HK-2 (cell line): ENCODE data around the gene ABCA7.

Source experiments
- DNase-seq: peaks from one replicate; pipeline ENCODE4 v3.0.0-alpha.2; 2018; ENCODE audit not compliant: unreplicated experiment

The ABCA7 gene

GRCh38 chr19:1055886-1056620 lies 16.1 kb downstream of the ABCA7 start:
- no peak for DNase-seq

- peak; percentile 47 for DNase-seq
These were observed 17.4 kb downstream of the ABCA7 start for GRCh38 chr19:1057176-1057855.

- no peak for DNase-seq
These were observed 18.2 kb downstream of the ABCA7 start for GRCh38 chr19:1058112-1058511.

GRCh38 chr19:1060689-1061088 lies 20.8 kb downstream of the ABCA7 start:
- no peak for DNase-seq

GRCh38 chr19:1061987-1062386 lies 22.1 kb downstream of the ABCA7 start:
- no peak for DNase-seq

- DNase-seq: no peak
These were observed 22.6 kb downstream of the ABCA7 start for GRCh38 chr19:1062387-1063029.

- DNase-seq: no peak
These were observed 23.4 kb downstream of the ABCA7 start for GRCh38 chr19:1063030-1063908.

GRCh38 chr19:1063909-1064660 lies 24.2 kb downstream of the ABCA7 start:
- DNase-seq: no peak

- peak; percentile 68 for DNase-seq
These were observed 25.0 kb downstream of the ABCA7 start for GRCh38 chr19:1064661-1065605.

- DNase-seq: peak; percentile 78
These were observed 25.8 kb downstream of the ABCA7 start for GRCh38 chr19:1065606-1066109.

- peak; percentile 77 for DNase-seq
These were observed 26.4 kb downstream of the ABCA7 start for GRCh38 chr19:1066251-1066747.

- DNase-seq: no peak
These were observed 26.9 kb downstream of the ABCA7 start, which contains the start of gene ARHGAP45 for GRCh38 chr19:1066748-1067340. TSS of gene ARHGAP45 (plus strand) at chr19:1067167. CDS start at chr19:1067406, 239 bp downstream.

- DNase-seq: no peak
These were observed 27.5 kb downstream of the ABCA7 start for GRCh38 chr19:1067341-1067957.

GRCh38 chr19:1068009-1069001 lies 28.4 kb downstream of the ABCA7 start:
- DNase-seq: no peak

- DNase-seq: no peak
These were observed 29.3 kb downstream of the ABCA7 start for GRCh38 chr19:1069009-1069779.

- DNase-seq: no peak
These were observed 30.6 kb downstream of the ABCA7 start for GRCh38 chr19:1070576-1070930.
